Stimulated activated CD4-positive, alpha-beta T cell treated with anti-CD3 and anti-CD28 coated beads, TNF-alpha, amount 100 ng/mL, for 1 hour (primary cell): Measurements from ENCODE around the gene ARMCX5.

Experiments used
- DNase-seq, 3 donors: peaks; one replicate each; pipeline ENCODE4 v3.0.0-alpha.2; 2020; ENCODE audit warnings: low read depth in 3 of 3, low spot score in 1 of 3

ARMCX5 gene

DNA sequence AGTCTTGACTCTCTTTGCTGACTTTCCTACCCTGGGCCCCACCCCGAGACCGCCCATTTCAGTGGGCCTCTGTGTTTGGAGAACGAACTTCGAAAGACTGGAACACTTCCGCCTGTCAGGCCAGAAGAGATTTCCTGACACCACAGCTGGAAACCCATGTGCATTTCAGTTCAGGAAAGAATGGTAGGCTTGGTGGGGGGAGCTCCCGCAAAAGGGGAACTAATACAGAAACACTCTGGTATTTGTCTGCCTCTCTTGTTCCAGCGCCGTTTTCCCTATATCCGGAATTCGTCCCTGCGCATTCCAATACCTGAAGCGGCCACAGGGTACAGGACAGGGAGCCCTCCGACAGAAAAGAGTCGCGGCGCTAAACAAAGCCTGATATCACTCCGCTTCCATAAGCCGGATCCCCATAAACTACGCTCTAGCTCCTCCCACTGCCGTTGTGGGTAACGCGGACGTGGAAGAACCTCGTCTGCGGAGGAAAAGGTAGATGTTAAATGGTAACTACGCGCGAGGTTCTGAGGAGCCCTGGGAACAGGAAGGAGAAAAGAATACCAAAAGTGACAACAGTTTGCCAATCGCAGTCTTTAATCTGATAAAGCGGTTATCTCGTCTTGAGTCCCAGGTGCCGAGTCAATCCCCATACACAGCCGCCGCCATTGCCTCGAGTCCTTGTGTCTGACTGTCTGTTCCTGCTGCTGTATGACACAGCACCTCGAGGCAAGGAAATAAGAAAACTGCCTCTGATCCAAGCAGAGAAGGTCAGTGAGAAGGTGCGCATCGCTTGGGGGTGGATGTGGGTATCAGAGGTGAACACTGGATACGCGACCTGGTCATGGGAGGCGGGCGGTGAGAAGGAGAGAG, at the start of gene ARMCX5:
ARMCX5 (plus strand) TSS at position 432 of the 867 bp plus-strand sequence. CDS start 2,627 bp downstream, outside the sequence.
- peak; percentile 31 to 37 (median 34) for DNase-seq

DNA sequence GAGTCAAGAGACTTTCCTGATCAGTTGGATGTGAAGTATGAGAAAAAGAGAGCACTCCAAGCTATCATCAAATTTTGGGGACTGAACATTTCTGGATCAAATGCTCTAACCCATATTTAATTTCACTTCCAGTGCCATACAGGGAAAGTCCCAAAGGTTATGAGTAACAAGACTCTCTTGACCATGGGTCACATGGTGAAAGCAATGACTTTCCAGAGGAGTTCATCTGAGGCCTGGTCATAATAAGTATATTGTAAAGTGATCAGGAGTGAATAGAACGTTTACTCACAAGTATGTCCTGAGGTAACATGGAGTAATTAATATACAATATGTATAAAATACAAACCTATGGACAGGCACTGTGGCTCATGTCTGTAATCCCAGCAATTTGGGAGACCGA, 40.7 kb upstream of the ARMCX5 start:
- DNase-seq: no peak

DNA sequence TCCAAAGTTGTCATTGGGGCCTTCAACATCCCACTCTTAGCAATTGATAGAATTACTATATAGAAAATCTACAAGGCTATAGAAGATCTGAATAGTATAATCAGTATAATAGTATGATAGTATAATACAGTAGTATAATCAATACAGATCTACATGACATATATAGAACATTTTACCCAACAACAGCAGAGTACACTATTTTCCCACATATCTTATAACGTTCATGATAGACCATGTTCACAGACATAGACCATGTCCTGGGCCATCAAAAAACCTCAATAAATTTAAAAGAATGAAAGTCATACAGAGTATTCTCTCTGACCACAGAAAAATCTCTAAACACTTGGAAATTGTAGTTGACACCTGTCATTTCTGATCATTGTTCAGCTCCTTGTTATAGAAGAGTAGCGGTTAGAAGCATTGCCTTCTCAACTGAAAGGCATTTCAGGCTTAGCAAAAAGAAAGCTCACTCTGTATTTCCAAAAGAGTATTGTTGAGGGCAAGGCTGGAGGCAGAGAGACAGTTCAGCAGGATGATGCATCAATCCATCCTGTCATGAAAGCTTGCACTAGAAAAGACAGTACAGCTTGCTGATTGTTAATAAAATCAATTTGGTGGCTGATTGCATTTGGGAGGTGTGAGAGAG, 38.8 kb upstream of the ARMCX5 start:
- DNase-seq: no peak

DNA sequence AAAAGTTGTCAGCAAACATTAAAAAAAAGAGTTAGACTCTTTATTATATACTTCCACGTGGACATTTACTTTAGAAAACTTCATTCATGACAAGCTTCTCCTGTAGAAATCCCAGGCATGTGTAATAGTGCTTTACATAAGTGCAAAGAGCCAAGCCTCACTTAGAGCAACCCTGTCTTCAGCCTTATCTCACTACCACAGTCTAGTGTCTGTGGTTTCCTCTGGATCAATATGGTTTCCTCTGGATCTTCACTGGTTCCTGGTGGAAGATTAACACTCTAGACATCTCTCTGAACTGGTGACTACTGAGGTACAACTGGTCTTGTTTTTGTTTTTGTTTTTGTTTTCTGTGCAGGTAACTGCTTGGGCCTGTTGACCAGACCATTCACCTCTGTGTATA, 18.4 kb upstream of the ARMCX5 start:
- DNase-seq: no peak

DNA sequence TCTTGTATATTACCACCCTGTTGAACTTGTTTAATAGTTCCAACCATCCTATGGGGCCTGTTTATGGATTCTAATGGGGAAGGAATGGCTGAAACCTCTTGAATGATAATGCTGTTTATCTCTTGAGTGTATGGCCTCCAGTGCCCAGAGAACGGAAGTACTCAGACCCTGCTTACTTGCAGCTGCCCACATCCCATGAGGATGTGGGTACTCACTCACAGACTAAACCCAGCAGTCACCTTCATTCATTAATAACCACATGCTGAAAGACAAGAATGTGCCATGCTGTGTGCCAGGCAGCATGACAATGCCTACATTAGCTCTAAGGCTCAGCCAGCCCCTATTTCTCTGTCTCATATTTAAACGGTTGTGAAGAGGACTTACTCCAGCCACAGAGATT, 5.9 kb upstream of the ARMCX5 start:
- no peak for DNase-seq

DNA sequence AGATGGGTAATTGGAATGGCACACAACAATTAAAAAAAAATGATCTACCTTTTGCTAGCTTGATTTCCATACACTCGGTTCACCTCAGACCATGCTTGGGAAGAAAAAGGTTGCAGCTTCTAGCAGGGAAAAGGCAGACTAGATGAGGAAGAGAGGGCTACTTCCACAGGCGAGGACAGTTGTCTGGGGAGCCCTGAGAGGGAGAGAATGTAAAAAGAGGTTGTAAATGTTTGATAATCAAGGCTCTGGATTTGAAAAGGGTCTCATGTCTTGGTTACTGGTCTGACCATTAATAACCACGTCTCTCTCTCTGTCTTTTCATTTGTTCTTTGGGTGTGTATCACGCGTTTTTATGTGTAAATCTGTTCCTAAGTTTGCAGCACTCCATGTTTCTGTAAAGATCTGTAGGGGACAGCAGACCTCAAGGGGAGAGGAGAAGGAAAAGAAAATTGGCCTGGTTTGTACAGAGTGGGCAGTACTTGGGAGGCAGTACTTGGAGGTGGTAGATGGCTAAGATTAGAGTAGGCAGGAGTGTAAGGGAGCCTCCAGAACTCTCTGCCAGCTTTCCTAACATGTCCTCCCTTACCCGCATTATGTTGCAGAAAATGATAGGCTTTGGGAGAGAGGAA, 750 bp downstream of the ARMCX5 start:
- DNase-seq: no peak

DNA sequence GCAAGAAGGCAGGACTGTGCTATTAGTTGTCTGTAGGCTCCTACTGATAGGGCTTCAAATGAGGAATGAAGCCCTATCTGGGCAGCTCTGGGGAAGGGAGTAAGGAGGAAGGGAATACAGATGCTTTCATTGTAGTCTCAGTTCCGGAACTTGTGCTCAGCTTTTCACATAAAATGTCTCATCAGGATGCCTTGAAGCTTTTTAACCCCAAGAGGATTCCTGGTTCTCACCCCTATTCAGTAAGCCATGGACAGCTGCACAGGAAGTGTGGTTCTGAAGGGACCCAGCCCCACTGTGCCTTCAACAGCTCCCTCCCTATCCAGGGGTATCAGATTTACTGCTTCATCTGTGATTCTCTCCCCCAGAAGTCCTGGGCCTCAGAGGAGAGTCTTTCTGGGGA, 5.0 kb downstream of the ARMCX5 start:
- DNase-seq: no peak

DNA sequence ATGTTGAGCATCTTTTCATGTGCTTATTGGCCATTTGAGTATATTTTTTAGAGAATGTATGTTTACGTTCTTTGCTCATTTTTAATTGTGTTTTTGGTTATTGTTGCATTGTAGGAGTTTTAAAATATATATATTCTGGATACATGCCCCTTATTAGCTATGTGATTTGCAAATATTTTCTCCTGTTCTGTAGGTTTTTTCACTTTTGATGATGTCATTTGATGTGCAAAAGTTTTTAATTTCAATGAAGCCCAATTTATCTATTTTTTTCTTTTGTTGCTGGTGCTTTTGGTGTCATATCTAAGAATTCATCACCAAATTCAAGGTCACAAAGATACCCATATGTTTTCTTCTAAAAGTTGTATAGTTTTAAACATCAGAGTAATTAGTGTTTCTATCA, 6.8 kb downstream of the ARMCX5 start:
- no peak for DNase-seq

DNA sequence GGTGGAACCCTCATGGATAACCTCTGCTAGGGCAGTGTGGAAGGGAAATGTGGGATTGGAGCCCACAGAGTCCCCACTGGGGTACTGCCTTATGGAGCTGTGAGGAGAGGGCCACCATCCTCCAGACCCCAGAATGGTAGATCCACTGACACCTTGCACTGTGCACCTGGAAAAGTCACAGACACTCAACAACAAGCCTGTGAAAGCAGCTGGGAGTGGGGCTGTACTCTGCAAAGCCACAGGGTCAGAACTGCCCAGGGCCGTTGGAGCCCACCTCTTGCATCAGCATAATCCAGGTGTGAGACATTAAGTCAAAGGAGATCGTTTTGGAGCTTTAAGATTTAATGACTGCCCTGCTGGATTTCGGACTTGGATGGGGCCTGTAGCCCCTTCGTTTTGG, 11.6 kb downstream of the ARMCX5 start:
- DNase-seq: no peak

DNA sequence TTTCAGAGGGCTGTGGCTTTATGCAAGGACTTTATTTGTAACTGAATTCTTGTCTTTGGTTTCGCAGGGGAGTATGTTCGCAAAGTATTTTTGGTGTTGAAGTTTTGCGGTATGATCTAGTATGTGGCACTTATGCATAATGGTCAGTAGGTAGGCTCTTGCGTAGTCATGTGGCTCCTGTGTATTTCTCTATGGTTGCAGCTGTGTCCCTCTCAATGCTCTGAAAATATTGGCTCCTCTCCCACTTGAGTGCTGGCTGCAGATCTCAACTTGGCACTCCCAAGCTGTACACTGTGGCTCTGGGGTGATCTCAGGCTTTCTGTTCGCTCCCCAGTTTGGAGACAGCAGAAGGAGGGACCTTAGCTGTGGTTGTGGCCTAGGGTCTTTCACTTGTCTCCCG, 24.8 kb downstream of the ARMCX5 start:
- DNase-seq: no peak

DNA sequence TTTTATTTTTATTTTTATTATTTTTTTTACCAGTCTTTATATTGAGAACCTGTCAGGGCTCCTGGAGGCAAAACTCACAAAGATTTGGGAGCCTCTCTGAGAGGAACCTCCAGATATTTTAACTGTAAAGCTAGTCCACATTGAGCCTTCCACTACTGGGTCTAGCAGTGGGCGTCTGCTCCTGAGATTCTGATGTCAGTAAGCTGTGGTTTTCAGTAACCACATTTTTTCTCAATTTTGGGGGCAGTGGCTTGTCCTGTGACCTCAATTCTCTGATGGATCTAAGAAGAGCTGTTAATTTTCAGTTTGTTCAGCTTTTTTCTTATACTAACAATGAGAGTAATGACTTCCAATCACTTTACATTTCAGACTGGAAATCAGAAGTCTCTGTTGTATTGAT, 28.3 kb downstream of the ARMCX5 start:
- DNase-seq: no peak

DNA sequence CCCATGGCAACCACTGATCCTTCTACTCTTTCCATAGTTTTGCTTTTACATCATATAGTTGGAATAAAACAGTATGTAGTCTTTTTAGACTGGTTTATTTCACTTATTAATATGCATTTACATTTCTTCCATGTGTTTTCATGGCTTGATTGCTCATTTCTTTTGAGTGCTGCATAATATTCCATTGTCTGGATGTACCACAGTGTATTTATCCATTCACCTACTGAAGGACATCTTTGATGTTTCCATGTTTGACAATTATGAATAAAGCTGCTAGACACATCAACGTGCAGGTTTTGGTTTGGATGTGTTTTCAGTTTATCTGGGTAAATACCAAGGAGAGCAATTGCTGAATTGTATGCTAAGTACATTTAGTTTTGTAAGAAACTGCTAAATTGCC, 38.2 kb downstream of the ARMCX5 start:
- DNase-seq: no peak

DNA sequence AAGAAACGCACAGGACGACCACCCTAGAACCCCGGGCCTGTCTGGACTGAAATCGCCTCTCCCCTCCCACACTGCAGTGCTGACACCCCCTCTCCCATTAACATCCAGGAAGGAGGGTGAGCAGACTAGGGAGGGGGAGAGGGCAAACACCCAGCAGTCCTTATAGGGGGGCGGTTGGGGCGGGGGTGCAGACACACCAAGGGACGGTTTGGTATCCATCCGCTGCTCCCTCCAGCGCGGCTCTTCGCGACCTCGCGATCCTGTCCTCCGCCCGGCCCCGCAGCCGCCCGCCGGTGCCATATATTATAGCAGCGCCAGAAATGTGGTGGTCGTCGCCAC, 51.6 kb downstream of the ARMCX5 start:
- DNase-seq: no peak

DNA sequence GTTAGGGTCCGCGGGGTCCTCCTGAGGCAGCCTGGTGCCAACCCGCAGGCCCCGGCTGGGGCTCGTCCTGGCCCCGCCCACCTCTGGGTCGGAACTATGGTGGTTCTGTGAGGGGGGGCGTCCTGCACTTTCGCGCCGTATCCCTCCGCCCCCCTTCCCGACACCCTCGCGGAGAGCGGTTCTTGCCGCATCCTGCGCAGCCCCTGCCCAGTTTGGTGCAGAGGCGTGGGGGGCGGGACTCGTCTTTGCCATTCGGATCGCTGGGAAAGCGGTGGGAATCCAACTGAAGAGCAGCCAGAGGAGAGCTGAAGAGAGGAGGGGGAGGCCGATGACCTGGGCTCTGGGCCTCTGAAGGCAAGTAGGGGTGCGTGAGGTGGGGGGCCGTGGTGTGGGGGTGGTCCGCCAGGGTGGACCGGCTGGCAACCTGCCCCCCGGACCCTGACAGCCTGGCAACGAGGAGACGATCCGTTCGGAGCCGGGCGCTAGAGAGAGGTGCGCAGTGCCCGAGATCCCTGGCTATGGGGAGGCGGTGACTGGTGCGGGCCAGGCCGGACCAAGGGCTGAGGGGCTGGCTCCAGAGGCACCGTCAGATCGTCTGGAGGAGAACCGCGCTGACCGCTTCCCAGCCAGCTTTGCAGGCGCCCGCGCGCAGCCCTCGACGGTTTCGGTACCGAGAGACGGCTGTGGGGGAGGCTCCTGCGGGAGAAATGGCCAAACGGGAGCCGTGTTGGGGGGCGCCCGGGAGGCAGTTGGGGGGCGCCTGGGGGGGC, 52.1 kb downstream of the ARMCX5 start, which contains the start of gene GPRASP1:
GPRASP1 (plus strand) TSS at position 242 of the 770 bp plus-strand sequence. CDS start 2,431 bp downstream, outside the sequence.
- DNase-seq: peak in 1 of 3 donors; percentile 29

DNA sequence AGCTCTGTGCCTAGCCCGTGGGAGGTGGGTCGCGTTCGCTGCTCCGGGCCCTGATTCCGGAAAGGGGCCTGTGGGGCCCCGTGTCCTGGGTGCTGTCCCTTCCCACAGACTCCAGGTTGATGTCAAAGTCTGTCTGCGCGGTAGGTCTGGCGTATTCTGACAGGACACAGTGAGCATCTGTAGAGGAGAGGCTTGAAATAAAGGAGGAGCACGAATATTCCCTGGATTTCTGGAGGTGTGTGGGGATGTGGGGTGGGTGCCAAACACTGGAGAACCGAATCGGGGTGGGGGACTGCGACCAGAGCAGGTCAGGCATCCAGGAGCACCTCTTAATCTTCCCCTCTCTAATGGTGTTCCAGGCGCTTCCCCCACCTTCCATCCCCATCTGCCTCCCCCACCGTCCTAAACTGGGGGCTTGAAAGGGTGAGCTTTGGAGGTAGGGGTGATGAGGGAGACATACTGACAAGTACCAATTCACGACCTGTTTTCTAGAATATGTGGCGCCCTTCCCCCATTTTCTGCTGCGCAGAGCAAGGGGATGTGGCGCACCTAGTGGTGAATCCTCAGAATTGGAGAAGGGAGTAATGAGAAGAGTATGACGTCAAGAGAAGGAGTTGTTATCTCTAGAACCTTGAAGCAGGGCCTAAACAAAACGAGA, 52.8 kb downstream of the ARMCX5 start:
- DNase-seq: no peak
